HepG2 (cell line): ENCODE measurements around the gene PRKCB. TPM values are rescaled to one million over a fixed set of nuclear protein-coding genes. Genes with fewer than 3 reads are reported as not detected.

Experiments
- ATAC-seq: fragments of 200-7000 bp; cut with Tn5 transposase; 3 replicates; pipeline ENCODE4 v1.9.1; 2020; ENCODE audit warnings: mild to moderate bottlenecking, moderate library complexity
- BruUV-seq: library from RNA; stranded (reverse); fragments of 400-500 nt; replicated peaks from 2 replicates; lab custom pipeline; 2021; lab: Mats Ljungman, UMichigan
- CTCF ChIA-PET: fragments of 300-600 bp; formaldehyde crosslinking; extraction: SDS; loops from one replicate; lab custom pipeline; 2021; ENCODE audit warnings: low total read pairs, inconsistent platforms, low intra/inter-chr PET ratio; lab: Yijun Ruan, JAX
- POLR2A ChIA-PET: fragments of 350-600 bp; sonication (Branson Sonifier 250); formaldehyde crosslinking; loops from one replicate; lab custom pipeline; 2020; ENCODE audit warnings: antibody characterized with exemption, inconsistent platforms; lab: Yijun Ruan, JAX
- DNase-seq: peaks from one replicate; pipeline ENCODE4 v3.0.0-alpha.2; 2015; ENCODE audit warnings: low spot score
- FAIRE-seq: peaks from 3 replicates; lab custom pipeline; 2011; peaks lifted over from hg19 to GRCh38; lab: Jason Lieb, UNC
- H2AFZ ChIP-seq: one replicate; pipeline ENCODE4 v1.6.1; 2011; ENCODE audit warnings: low read length, inconsistent platforms
- H3K27ac ChIP-seq: fragments of 300-600 bp; 3 replicates; pipeline ENCODE4 v1.8.0; 2011; ENCODE audit warnings: mixed run types, mild to moderate bottlenecking, mixed read lengths, low read length, inconsistent platforms; ENCODE audit not compliant: insufficient read depth; ENCODE audit errors: extremely low read length
- H3K27me3 ChIP-seq, 2 experiments: fragments of 200-600 bp in 1 of 2; 2 replicates in 1 of 2; 3 replicates in 1 of 2; pipeline versions ENCODE4 v1.6.0 to v1.8.0; 2011; ENCODE audit warnings: low read length in 2 of 2, mild to moderate bottlenecking in 2 of 2, moderate library complexity in 2 of 2, inconsistent platforms in 1 of 2; ENCODE audit not compliant: insufficient read depth in 2 of 2, control insufficient read depth in 1 of 2
- H3K36me3 ChIP-seq, 2 experiments: fragments of 200-600 bp in 1 of 2; replicated peaks in 1 of 2; 2 replicates in 1 of 2; 3 replicates in 1 of 2; pipeline versions ENCODE4 v1.5.1 to v1.8.0; 2011; ENCODE audit warnings: low read length in 2 of 2, inconsistent platforms in 1 of 2; ENCODE audit not compliant: insufficient read depth in 2 of 2, control insufficient read depth in 1 of 2
- H3K4me1 ChIP-seq: 2 replicates; pipeline ENCODE4 v1.5.1; 2012; ENCODE audit warnings: low read length, inconsistent platforms; ENCODE audit not compliant: insufficient read depth
- H3K4me2 ChIP-seq: 2 replicates; pipeline ENCODE4 v1.6.0; 2011; ENCODE audit warnings: low read depth, low read length, inconsistent platforms
- H3K4me3 ChIP-seq, 3 experiments: fragments of 200-600 bp in 1 of 3; sonication (generic), shearing (Covaris generic) in 1 of 3; replicated peaks in 1 of 3; 2 replicates each; pipeline ENCODE4 v1.5.1; 2011 to 2016; ENCODE audit warnings: low read length in 3 of 3, inconsistent platforms in 2 of 3, low read depth in 2 of 3, mild to moderate bottlenecking in 2 of 3, control low read depth in 1 of 3, mixed read lengths in 1 of 3; ENCODE audit not compliant: insufficient read depth in 1 of 3
- H3K79me2 ChIP-seq: one replicate; pipeline ENCODE4 v1.6.1; 2011; ENCODE audit warnings: low read length, inconsistent platforms; ENCODE audit not compliant: insufficient read depth
- H3K9ac ChIP-seq: 2 replicates; pipeline ENCODE4 v1.6.0; 2011; ENCODE audit warnings: mild to moderate bottlenecking, low read depth, low read length, inconsistent platforms; ENCODE audit not compliant: insufficient read depth
- H3K9me3 ChIP-seq: 2 replicates; pipeline ENCODE4 v1.5.1; 2012; ENCODE audit warnings: mild to moderate bottlenecking, low read length
- H4K20me1 ChIP-seq: 2 replicates; pipeline ENCODE4 v1.6.0; 2011; ENCODE audit warnings: inconsistent platforms, mild to moderate bottlenecking, low read length, moderate library complexity; ENCODE audit not compliant: insufficient read depth
- CEBPG ChIP-seq: IDR thresholded peaks from 2 replicates; pipeline ENCODE4 v1.6.1; 2016
- RELA ChIP-seq: sonication (generic); formaldehyde crosslinking; IDR thresholded peaks from 2 replicates; pipeline ENCODE4 v1.4.0; 2020; ENCODE audit warnings: missing genetic modification reagents
- RFXANK ChIP-seq: IDR thresholded peaks from 2 replicates; pipeline ENCODE4 v1.6.1; 2016
- ZNF3 ChIP-seq: IDR thresholded peaks from 2 replicates; pipeline ENCODE4 v1.7.0; 2017; ENCODE audit warnings: inconsistent platforms
- ZNF407 ChIP-seq: sonication (generic); formaldehyde crosslinking; IDR thresholded peaks from one replicate; pipeline ENCODE4 v1.5.1; 2020; ENCODE audit warnings: mild to moderate bottlenecking, missing genetic modification reagents; ENCODE audit errors: not compliant biosample characterization
- ZNF724P ChIP-seq: sonication (generic); formaldehyde crosslinking; IDR thresholded peaks from 2 replicates; pipeline ENCODE4 v1.8.0; 2022; ENCODE audit warnings: missing genetic modification reagents, borderline replicate concordance
- ZSCAN25 ChIP-seq: sonication (generic); formaldehyde crosslinking; IDR thresholded peaks from 2 replicates; pipeline ENCODE4 v1.8.0; 2022; ENCODE audit warnings: mild to moderate bottlenecking, missing genetic modification reagents
- WGBS: methylation state at CpG from one replicate; pipeline ENCODE4 v1.1.6; 2017; ENCODE audit warnings: low lambda C conversion rate; 5-methylcytosine and 5-hydroxymethylcytosine counted together
- in situ Hi-C: cut with HindIII; loops from 2 replicates; pipeline ENCODE4 v1.10.0; 2017; ENCODE audit warnings: low pct_unique_long_range_greater_than_20kb; ENCODE audit not compliant: extremely low pct_ligation_motif_present
- intact Hi-C: fragments of 100-400 bp; cut with micrococcal nuclease; formaldehyde crosslinking; loops from one replicate; pipeline ENCODE4 v1.10.0; 2022; ENCODE audit not compliant: unreplicated experiment
- polyA plus RNA-seq, 8 experiments: library from polyadenylated mRNA; depleted of rRNA in 3 of 8; stranded (reverse) in 7 of 8; unstranded in 1 of 8; fragments of >200 nt; fragmentation: Illumina TruSeq in 4 of 8; extraction: Trizol in 4 of 8; gene quantifications; 2 replicates each; pipeline versions ENCODE4 v1.2.1 to v1.2.3, GENCODE V29; 2011 to 2016; ENCODE audit warnings: low read depth in 4 of 8, missing spikeins in 1 of 8, mixed read lengths in 1 of 8; ENCODE audit not compliant: insufficient read depth in 1 of 8
- total RNA-seq, 5 experiments: library from RNA; depleted of rRNA; stranded (reverse); fragments of >200 nt; fragmentation: Illumina TruSeq; extraction: Trizol; gene quantifications; 2 replicates each; pipeline ENCODE4 v1.2.3, GENCODE V29; 2016; ENCODE audit warnings: low read depth in 1 of 5

The PRKCB gene
- total and polyA plus RNA-seq, 2 of the 13 experiments (the other 11 are each of a cell fraction or from before 2014, with no cell fraction given) = 0.01 TPM; not detected in 1

GRCh38 chr16:23931199-23931598 lies 95.4 kb downstream of the PRKCB start:
- POLR2A ChIA-PET = no interaction called here

More at GRCh38 chr16:23931199-23931598, 95.4 kb downstream of the PRKCB start:
- H3K9me3 ChIP-seq = no peaks in the 10 kb centered on the region
- no peak overlapping the region for H3K9ac ChIP-seq
- no peaks in the 10 kb centered on the region for H3K36me3 ChIP-seq
- H3K79me2 ChIP-seq = no peaks in the 10 kb centered on the region
- BruUV-seq = no TSS peak
- intact Hi-C loops (no loop called here), in situ Hi-C loops (no loop called here)
- no peak overlapping the region for H3K4me3 ChIP-seq
- no peak overlapping the region for H3K27ac ChIP-seq
- ATAC-seq (no peak), DNase-seq (no peak), FAIRE-seq (no peak)
- no peak overlapping the region for H2AFZ ChIP-seq
- no peaks in the 10 kb centered on the region for H3K4me1 ChIP-seq
- TF ChIP-seq RELA (CRISPR knock-in tag) (no peak), ZNF407 (no peak), RFXANK (no peak), CEBPG (CRISPR knock-in tag) (no peak), ZNF724P (no peak), ZSCAN25 (CRISPR knock-in tag) (no peak), ZNF3 (CRISPR knock-in tag) (no peak)
- WGBS = 0% methylated on average over 2 of the region's 2 CpGs
- H4K20me1 ChIP-seq = no peaks in the 10 kb centered on the region
- peaks cover 0 to 6% of the 10 kb centered on the region in 2 experiments; a peak in 2 of 5 replicates for H3K27me3 ChIP-seq
- CTCF ChIA-PET = no interaction called here
- no peak overlapping the region for H3K4me2 ChIP-seq
